Naive thymus-derived CD4-positive, alpha-beta T cell (primary cell): Measurements from ENCODE around the gene SMIM8. TPM values are rescaled to one million over a fixed set of nuclear protein-coding genes. Genes with fewer than 3 reads are reported as not detected.

Experiments
- ATAC-seq: fragments of 150-1000 bp; cut with Tn5 transposase; 2 replicates; pipeline ENCODE4 v1.10.0; 2021; ENCODE audit warnings: mild to moderate bottlenecking, moderate library complexity
- CTCF ChIA-PET: fragments of 350-600 bp; sonication (Branson Sonifier 250); formaldehyde crosslinking; loops from one replicate; lab custom pipeline; 2021; ENCODE audit warnings: antibody characterized with exemption; lab: Charles Lee
- POLR2A ChIA-PET: fragments of 350-600 bp; sonication (Branson Sonifier 250); formaldehyde crosslinking; loops from one replicate; lab custom pipeline; 2021; ENCODE audit warnings: antibody characterized with exemption, inconsistent platforms; lab: Charles Lee
- DNase-seq, 9 donors: peaks; one replicate each; pipeline versions ENCODE4 v3.0.0 to v3.0.0-alpha.2; 2020 to 2022; ENCODE audit warnings: mixed read lengths in 1 of 9
- H3K27ac ChIP-seq: one replicate; pipeline ENCODE4 v1.7.0; 2013; ENCODE audit warnings: mild to moderate bottlenecking, low read depth, low read length, moderate library complexity
- H3K27me3 ChIP-seq, 2 donors: one replicate each; pipeline ENCODE4 v1.7.0; 2013; ENCODE audit warnings: low read length in 2 of 2, mild to moderate bottlenecking in 2 of 2, moderate library complexity in 2 of 2; ENCODE audit not compliant: control insufficient read depth in 2 of 2, insufficient read depth in 2 of 2
- H3K36me3 ChIP-seq, 3 experiments: 1 replicate in 2 of 3; 2 replicates in 1 of 3; pipeline ENCODE4 v1.7.0; 2013; ENCODE audit warnings: low read length in 3 of 3, mild to moderate bottlenecking in 3 of 3, moderate library complexity in 1 of 3; ENCODE audit not compliant: insufficient read depth in 3 of 3, control insufficient read depth in 2 of 3
- H3K4me1 ChIP-seq, 2 donors: one replicate each; pipeline ENCODE4 v1.7.0; 2013; ENCODE audit warnings: low read length in 2 of 2, mild to moderate bottlenecking in 2 of 2, moderate library complexity in 1 of 2; ENCODE audit not compliant: control insufficient read depth in 2 of 2, insufficient read depth in 2 of 2
- H3K4me3 ChIP-seq: 2 replicates; pipeline ENCODE4 v1.7.0; 2013; ENCODE audit warnings: mild to moderate bottlenecking, low read length
- H3K9me3 ChIP-seq, 3 experiments: 1 replicate in 2 of 3; 2 replicates in 1 of 3; pipeline ENCODE4 v1.7.0; 2013; ENCODE audit warnings: low read length in 3 of 3; ENCODE audit not compliant: control insufficient read depth in 2 of 3
- H3K27ac Mint-ChIP-seq, 9 donors: one replicate each; pipeline ENCODE4 v1.8.0; 2020 to 2022; ENCODE audit warnings: mixed read lengths in 9 of 9, mild to moderate bottlenecking in 8 of 9, moderate library complexity in 5 of 9, inconsistent platforms in 2 of 9
- H3K27me3 Mint-ChIP-seq, 5 donors: one replicate each; pipeline ENCODE4 v1.8.0; 2021 to 2022; ENCODE audit warnings: mixed read lengths in 5 of 5, mild to moderate bottlenecking in 1 of 5
- H3K36me3 Mint-ChIP-seq, 5 donors: one replicate each; pipeline ENCODE4 v1.8.0; 2020 to 2022; ENCODE audit warnings: mixed read lengths in 5 of 5, mild to moderate bottlenecking in 3 of 5, inconsistent platforms in 1 of 5
- H3K4me1 Mint-ChIP-seq, 7 donors: one replicate each; pipeline ENCODE4 v1.8.0; 2020 to 2022; ENCODE audit warnings: mixed read lengths in 7 of 7, mild to moderate bottlenecking in 3 of 7, inconsistent platforms in 1 of 7
- H3K4me3 Mint-ChIP-seq, 10 donors: one replicate each; pipeline ENCODE4 v1.8.0; 2020 to 2022; ENCODE audit warnings: mild to moderate bottlenecking in 10 of 10, mixed read lengths in 10 of 10, moderate library complexity in 6 of 10, inconsistent platforms in 2 of 10
- H3K9me3 Mint-ChIP-seq, 11 donors: one replicate each; pipeline ENCODE4 v1.8.0; 2020 to 2022; ENCODE audit warnings: mixed read lengths in 11 of 11, mild to moderate bottlenecking in 4 of 11, inconsistent platforms in 1 of 11, moderate library complexity in 1 of 11
- intact Hi-C, 2 donors: fragments of 100-400 bp; cut with micrococcal nuclease; formaldehyde crosslinking; loops; one replicate each; pipeline ENCODE4 v1.15.1; 2023
- polyA plus RNA-seq, 2 donors: library from polyadenylated mRNA; unstranded; fragments of 300-500 nt; fragmentation: Illumina TruSeq; gene quantifications; one replicate each; pipeline ENCODE4 v1.2.3, GENCODE V29; 2021
- total RNA-seq, 6 experiments: library from RNA in 5 of 6; stranded (reverse) in 5 of 6; gene quantifications; 1 replicate in 5 of 6; 2 replicates in 1 of 6; pipeline ENCODE4 v1.2.3 and lab custom pipeline; 2021 to 2026

Gene SMIM8
- total and polyA plus RNA-seq, 7 experiments from 2014 or later, result 7.3 to 18.1 (median 11.7) TPM

DNA sequence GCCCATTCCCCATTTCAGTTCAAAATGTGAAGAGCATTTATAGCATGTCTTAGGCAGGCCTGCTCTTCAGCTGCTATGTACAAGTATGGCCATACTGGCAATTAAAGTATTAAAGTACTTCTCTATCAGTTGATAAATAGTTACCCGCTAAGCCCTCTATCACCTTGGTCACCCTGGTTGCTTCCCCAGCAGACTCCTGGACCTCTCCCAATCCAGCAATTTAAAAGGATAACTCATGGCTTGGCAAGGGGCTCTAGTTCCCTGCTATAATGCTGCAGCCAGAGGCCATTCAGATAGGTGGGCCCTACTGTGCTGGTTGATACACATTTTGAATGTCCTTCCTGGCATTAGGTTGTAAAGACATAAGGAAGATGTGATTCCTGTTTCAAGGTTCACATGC, 29.2 kb downstream of the SMIM8 start:
- ChIA-PET POLR2A (no interaction called here), CTCF (no interaction called here)
- intact Hi-C loops, result no loop called here

DNA sequence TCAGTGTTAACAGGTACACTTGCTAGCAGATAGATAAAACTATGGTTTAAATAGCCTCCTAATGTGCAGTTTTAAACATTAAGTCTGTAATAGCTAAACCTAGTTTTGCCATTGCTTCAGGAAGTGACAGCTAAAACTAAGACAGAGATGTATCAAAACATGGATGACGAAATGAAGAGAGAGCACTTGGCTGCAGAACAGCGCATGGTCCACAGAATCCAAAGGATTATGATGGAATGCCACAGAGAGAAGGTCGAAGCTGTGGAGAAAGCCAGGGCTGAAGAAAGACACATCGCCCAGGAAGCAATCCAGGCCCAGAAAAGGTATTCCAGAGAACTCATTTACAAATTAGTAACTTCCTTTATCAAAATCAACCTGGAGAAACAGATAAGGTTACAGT, 33.8 kb downstream of the SMIM8 start:
- no peaks in the 10 kb centered on the region for H3K27me3 ChIP-seq
- no peaks in the 10 kb centered on the region for H3K4me1 ChIP-seq
- no peaks in the 10 kb centered on the region for H3K4me1 Mint-ChIP-seq
- intact Hi-C loops, result no loop called here
- ChIA-PET CTCF (no interaction called here), POLR2A (no interaction called here)
- H3K36me3 ChIP-seq, result no peaks in the 10 kb centered on the region
- no peak overlapping the region for H3K27ac ChIP-seq
- H3K27me3 Mint-ChIP-seq, result no peaks in the 10 kb centered on the region
- H3K36me3 Mint-ChIP-seq, result peaks cover 0 to 27% (median 0%) of the 10 kb centered on the region in 5 donors
- H3K27ac Mint-ChIP-seq, result no peak overlapping the region
- no peaks in the 10 kb centered on the region for H3K9me3 ChIP-seq
- peaks cover 0 to 1% (median 0%) of the 10 kb centered on the region in 11 donors for H3K9me3 Mint-ChIP-seq
- H3K4me3 Mint-ChIP-seq, result no peak overlapping the region
- DNase-seq (no peak), ATAC-seq (no peak)
- H3K4me3 ChIP-seq, result no peak overlapping the region

More for the DNA sequence above, 29.2 kb downstream of the SMIM8 start:
- Mint-ChIP-seq H3K36me3 (peaks cover 0 to 9% (median 0%) of the 10 kb centered on the region in 5 donors), H3K27me3 (no peaks in the 10 kb centered on the region), H3K4me1 (no peaks in the 10 kb centered on the region), H3K4me3 (no peak overlapping the region), H3K27ac (no peak overlapping the region), H3K9me3 (no peaks in the 10 kb centered on the region)
- Histone ChIP-seq H3K36me3 (no peaks in the 10 kb centered on the region), H3K9me3 (no peaks in the 10 kb centered on the region), H3K27ac (no peak overlapping the region), H3K27me3 (no peaks in the 10 kb centered on the region), H3K4me3 (no peak overlapping the region), H3K4me1 (no peaks in the 10 kb centered on the region)
- DNase-seq, result no peak
- ATAC-seq, result no peak

DNA sequence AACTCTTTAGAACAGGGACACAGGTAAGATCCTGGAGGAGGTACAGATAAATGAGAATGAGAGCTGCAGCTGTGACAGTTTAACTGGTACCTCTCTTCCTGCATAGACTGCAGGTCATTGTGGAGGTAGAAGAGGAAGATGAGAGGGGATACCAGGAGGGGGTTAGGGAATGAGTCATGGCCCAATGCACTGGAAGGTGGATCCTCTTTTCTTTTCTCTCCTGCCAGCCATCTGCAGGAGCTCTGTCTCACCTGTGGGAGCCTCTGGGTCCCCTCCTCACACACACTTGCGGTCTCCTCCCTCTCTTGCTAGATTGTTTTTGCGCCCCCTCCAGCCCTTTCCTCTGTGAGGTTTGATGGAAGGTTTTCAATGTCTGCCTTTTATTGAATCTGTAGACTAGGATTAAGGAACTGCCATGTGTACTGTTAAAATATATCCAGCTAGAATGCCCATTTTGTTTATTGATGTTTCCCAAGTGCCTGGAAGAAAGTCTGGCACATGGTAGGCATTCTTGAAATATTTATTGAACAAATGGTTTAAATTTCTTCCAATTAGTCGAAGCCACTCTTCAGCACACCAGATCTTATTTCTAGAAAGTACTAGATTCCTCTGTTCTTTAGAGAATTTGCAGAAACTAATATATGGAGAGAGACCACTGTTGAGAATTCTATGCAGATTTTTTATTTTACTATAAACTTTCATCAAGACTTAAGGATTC, 35.2 kb downstream of the SMIM8 start:
- ATAC-seq (no peak), DNase-seq (no peak)
- Histone ChIP-seq H3K4me3 (no peak overlapping the region), H3K27me3 (no peaks in the 10 kb centered on the region), H3K36me3 (no peaks in the 10 kb centered on the region), H3K27ac (no peak overlapping the region), H3K9me3 (no peaks in the 10 kb centered on the region), H3K4me1 (no peaks in the 10 kb centered on the region)
- Mint-ChIP-seq H3K27ac (no peak overlapping the region), H3K4me1 (no peaks in the 10 kb centered on the region), H3K27me3 (no peaks in the 10 kb centered on the region), H3K4me3 (no peak overlapping the region), H3K9me3 (peaks cover 0 to 5% (median 0%) of the 10 kb centered on the region in 11 donors), H3K36me3 (peaks cover 0 to 35% (median 3%) of the 10 kb centered on the region in 5 donors)
- ChIA-PET CTCF (no interaction called here), POLR2A (no interaction called here)
- intact Hi-C loops, result no loop called here

DNA sequence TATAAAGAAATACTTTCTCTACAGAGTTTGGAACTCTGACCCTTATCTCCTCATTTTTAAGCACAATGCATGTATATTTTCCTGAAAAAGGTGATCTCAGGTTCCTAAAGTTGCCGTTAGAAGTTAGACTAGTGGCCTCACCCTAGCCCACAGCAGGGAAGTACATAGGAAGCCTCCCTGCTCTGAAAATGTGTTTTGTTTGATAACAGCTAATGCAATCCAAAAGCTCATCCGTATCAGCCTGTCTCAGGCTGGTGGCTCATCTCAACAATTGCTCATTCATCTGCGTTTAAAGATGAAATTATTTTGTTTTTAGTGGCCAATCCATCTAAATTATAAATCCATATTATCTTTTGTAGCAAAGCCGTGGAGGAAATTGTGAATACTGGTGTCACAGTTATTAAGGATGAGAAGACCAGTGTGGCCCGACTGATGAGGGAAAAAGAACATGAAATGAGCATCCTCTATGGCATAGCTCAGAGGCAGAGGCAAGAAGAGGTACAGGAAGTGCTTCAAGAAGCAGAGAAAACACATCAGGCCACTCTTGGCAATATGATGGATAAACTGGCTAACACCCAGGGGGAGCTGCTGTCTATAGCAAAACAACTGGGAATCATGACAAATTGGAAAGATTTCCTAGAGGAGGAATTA, 42.3 kb downstream of the SMIM8 start:
- Mint-ChIP-seq H3K4me1 (peaks cover 0 to 3% (median 0%) of the 10 kb centered on the region in 7 donors), H3K27me3 (no peaks in the 10 kb centered on the region), H3K27ac (no peak overlapping the region), H3K4me3 (no peak overlapping the region), H3K36me3 (peaks cover 0 to 37% (median 23%) of the 10 kb centered on the region in 5 donors), H3K9me3 (peaks cover 1 to 22% (median 8%) of the 10 kb centered on the region in 11 donors)
- H3K4me3 ChIP-seq, result no peak overlapping the region
- H3K27me3 ChIP-seq, result no peaks in the 10 kb centered on the region
- ChIA-PET CTCF (no interaction called here), POLR2A (no interaction called here)
- no peaks in the 10 kb centered on the region for H3K4me1 ChIP-seq
- peaks cover 0 to 7% (median 0%) of the 10 kb centered on the region in 3 experiments for H3K9me3 ChIP-seq
- intact Hi-C loops, result no loop called here
- no peak for ATAC-seq
- no peak overlapping the region for H3K27ac ChIP-seq
- no peaks in the 10 kb centered on the region for H3K36me3 ChIP-seq
- DNase-seq, result no peak

DNA sequence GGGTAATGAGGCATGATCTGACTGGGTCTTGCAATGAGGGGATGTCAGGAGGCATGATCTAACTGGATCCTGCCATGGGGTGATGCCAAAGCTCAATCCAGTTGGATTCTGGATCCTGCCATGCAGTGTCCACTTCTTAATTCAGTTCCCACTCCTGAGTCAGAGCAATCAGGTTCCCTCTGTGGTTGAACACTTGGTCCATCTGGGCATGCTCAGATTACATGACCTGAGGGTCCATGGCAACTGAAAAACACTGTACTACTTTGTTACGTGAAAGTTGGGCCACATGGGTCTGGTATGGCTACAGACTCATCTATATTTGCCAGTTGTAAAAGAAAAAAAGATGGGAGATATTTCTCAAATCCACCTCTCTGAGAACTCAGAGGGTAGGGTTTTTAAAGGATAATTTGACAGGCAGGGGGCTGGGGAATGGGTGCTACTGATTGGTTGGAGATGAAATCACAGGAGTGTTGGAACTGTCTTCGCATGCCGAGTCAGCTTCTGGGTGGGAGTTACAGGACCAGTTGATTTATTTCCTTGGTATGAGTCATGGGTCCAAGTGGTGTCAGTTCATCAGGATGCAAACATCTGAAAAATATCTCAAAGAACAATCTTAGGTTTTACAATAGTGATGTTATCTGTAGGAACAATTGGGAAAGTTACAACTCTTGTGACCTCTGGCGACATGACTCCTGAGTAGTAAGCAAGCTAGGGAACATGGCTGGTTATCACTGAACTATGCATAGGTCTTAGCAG, 43.9 kb downstream of the SMIM8 start:
- peaks cover 0 to 38% (median 27%) of the 10 kb centered on the region in 5 donors for H3K36me3 Mint-ChIP-seq
- H3K9me3 Mint-ChIP-seq, result peaks cover 0 to 25% (median 10%) of the 10 kb centered on the region in 11 donors
- H3K27ac Mint-ChIP-seq, result no peak overlapping the region
- Histone ChIP-seq H3K36me3 (no peaks in the 10 kb centered on the region), H3K4me1 (no peaks in the 10 kb centered on the region), H3K27ac (no peak overlapping the region), H3K27me3 (no peaks in the 10 kb centered on the region), H3K9me3 (peaks cover 0 to 7% (median 0%) of the 10 kb centered on the region in 3 experiments), H3K4me3 (no peak overlapping the region)
- POLR2A ChIA-PET, result no interaction called here
- H3K4me3 Mint-ChIP-seq, result no peak overlapping the region
- intact Hi-C loops, result no loop called here
- peaks cover 0 to 3% (median 0%) of the 10 kb centered on the region in 7 donors for H3K4me1 Mint-ChIP-seq
- CTCF ChIA-PET, result no interaction called here
- DNase-seq (no peak), ATAC-seq (no peak)
- H3K27me3 Mint-ChIP-seq, result no peaks in the 10 kb centered on the region

DNA sequence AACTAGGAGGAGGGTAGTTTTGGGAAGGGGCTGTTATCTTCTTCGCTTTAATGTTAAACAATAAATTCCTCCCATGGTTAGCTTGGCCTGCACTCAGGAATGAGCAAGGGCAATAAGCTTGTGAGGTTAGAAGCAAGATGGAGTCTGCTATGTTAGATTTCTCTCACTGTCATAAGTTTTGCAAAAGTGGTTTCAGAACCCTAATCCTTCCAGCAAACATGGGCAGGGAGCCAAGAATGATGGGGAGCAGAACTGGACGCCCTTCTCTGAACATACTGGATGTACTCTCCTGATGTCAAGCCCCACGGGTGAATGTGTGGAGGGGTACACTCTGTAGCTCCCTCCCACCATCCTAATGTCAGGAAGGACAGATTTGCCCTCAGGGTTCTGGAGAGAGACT, 44.5 kb downstream of the SMIM8 start:
- no peaks in the 10 kb centered on the region for H3K27me3 Mint-ChIP-seq
- Histone ChIP-seq H3K36me3 (no peaks in the 10 kb centered on the region), H3K4me3 (no peak overlapping the region), H3K27ac (no peak overlapping the region), H3K9me3 (peaks cover 0 to 7% (median 0%) of the 10 kb centered on the region in 3 experiments), H3K4me1 (no peaks in the 10 kb centered on the region), H3K27me3 (no peaks in the 10 kb centered on the region)
- ChIA-PET POLR2A (no interaction called here), CTCF (interaction anchor here (0.6 kb wide), 1 partner anchor 20 kb away, joined by 3 read pairs; no protein-coding TSS in a partner anchor)
- peaks cover 0 to 25% (median 10%) of the 10 kb centered on the region in 11 donors for H3K9me3 Mint-ChIP-seq
- peaks cover 0 to 3% (median 0%) of the 10 kb centered on the region in 7 donors for H3K4me1 Mint-ChIP-seq
- intact Hi-C loops, result no loop called here
- no peak for ATAC-seq
- no peak for DNase-seq
- H3K4me3 Mint-ChIP-seq, result no peak overlapping the region
- H3K27ac Mint-ChIP-seq, result no peak overlapping the region
- peaks cover 0 to 34% (median 27%) of the 10 kb centered on the region in 5 donors for H3K36me3 Mint-ChIP-seq
